Ovary (tissue), 9 donors: ENCODE data around the gene TMEM63C. TPM values are rescaled to one million over a fixed set of nuclear protein-coding genes. Genes with fewer than 3 reads are reported as not detected.

Source experiments
- DNase-seq, 5 donors: peaks; one replicate each; pipeline ENCODE4 v3.0.0-alpha.2; 2019 to 2020
- H3K27ac ChIP-seq, 2 donors: fragments of 200-600 bp; one replicate each; pipeline versions ENCODE4 v1.5.1 to v1.8.0; 2019 to 2022
- H3K27me3 ChIP-seq: fragments of 200-600 bp; one replicate; pipeline ENCODE4 v1.8.0; 2022
- H3K36me3 ChIP-seq: fragments of 200-600 bp; sonication (generic); one replicate; pipeline ENCODE4 v1.5.1; 2019
- H3K4me1 ChIP-seq: one replicate; pipeline ENCODE4 v1.8.1; 2013; ENCODE audit warnings: mild to moderate bottlenecking, moderate library complexity; ENCODE audit not compliant: insufficient read depth
- H3K4me3 ChIP-seq: fragments of 200-600 bp; sonication (generic); one replicate; pipeline ENCODE4 v1.5.1; 2017
- H3K9me3 ChIP-seq, 2 donors: fragments of 200-600 bp in 1 of 2; sonication (generic) in 1 of 2; one replicate each; pipeline versions ENCODE4 v1.5.1 to v1.8.1; 2013 to 2019; ENCODE audit warnings: mild to moderate bottlenecking in 1 of 2, moderate library complexity in 1 of 2
- EP300 ChIP-seq: sonication (generic); formaldehyde crosslinking; IDR thresholded peaks from one replicate; pipeline ENCODE4 v1.6.1; 2017; ENCODE audit warnings: antibody characterized with exemption
- POLR2A ChIP-seq: fragments of 450-650 bp; IDR thresholded peaks from one replicate; pipeline ENCODE4 v1.6.1; 2017; ENCODE audit warnings: antibody characterized with exemption, mild to moderate bottlenecking, moderate library complexity
- WGBS, 3 donors: extraction: QIAGEN DNeasy Blood & Tissue Kit in 1 of 3; methylation state at CpG; one replicate each; pipeline versions ENCODE4 v1.1.5 to v1.1.7; 2013 to 2017; 5-methylcytosine and 5-hydroxymethylcytosine counted together
- intact Hi-C, 4 donors: fragments of 100-400 bp; cut with DNase I; formaldehyde crosslinking; loops; one replicate each; pipeline versions ENCODE4 v1.11.0 to v1.15.1; 2022 to 2023
- polyA plus RNA-seq, 2 donors: library from polyadenylated mRNA; stranded (reverse); fragments of 200-250 nt in 1 of 2; fragments of 350-450 nt in 1 of 2; fragmentation: Illumina TruSeq in 1 of 2; extraction: RNeasy Lipid Tissue Mini Kit (QIAGEN cat#74804) in 1 of 2; gene quantifications; one replicate each; pipeline ENCODE4 v1.2.3, GENCODE V29; 2013 to 2014
- total RNA-seq, 7 donors: library from RNA; depleted of rRNA in 2 of 7; stranded (reverse); fragments of >200 nt in 2 of 7; fragmentation: NEBNext Ultra II Directional in 3 of 7; extraction: Animal tissue kit (Norgen Biotek cat#: 25700) in 3 of 7; gene quantifications; one replicate each; pipeline versions ENCODE4 v1.1.0 to v1.2.4, GENCODE V29; 2016 to 2023
- TF ChIP-seq, protein P1 (sequence below), 3 donors: fragments of 450-650 bp in 2 of 3; fragments of 200-600 bp in 1 of 3; IDR thresholded peaks; one replicate each; pipeline versions ENCODE4 v1.5.1 to v1.8.0; 2016 to 2022; ENCODE audit warnings: antibody characterized with exemption in 3 of 3, mild to moderate bottlenecking in 1 of 3
- donor health status: DM: no; HTN: no; CAD: no; lungs with moderate emphysema.
- donor health status: DM: no; HTN: no; CAD: no.
- donor health status: Bipolar disorder and iron deficiency.
- donor health status: DM: yes; HTN: yes; CAD: no.
- donor health status: DM: no; HTN: no; CAD: no.
- donor health status: DM: yes; HTN: yes; CAD: no.

TMEM63C gene
- total and polyA plus RNA-seq, 9 donors: 0.16 to 1.7 (median 0.25) TPM; not detected in 1

DNA sequence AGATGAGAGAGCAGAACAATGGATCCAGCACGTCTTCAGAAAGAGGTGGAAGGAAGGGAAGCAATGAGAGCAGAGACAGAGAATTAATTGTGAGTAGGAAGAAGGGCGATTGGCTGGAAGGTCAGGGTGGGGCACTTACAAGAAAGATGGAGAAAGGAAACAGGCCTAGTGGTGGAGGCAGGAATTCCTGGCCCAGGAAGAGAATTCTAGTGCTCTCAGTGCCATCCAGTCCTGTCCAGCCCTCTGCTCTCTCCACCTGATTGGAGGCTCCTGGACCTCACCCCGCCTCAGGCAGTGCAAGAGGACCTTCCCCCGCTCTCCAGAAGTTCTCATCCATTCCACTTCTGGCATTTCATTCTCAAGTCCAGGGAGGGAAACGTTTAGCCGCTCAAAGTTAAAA lies 46.5 kb downstream of the TMEM63C start:
- H3K9me3 ChIP-seq: no peaks in the 10 kb centered on the region
- 47 to 77% (median 59%) methylated on average over 6 of the region's 6 CpGs for WGBS, 3 donors

DNA sequence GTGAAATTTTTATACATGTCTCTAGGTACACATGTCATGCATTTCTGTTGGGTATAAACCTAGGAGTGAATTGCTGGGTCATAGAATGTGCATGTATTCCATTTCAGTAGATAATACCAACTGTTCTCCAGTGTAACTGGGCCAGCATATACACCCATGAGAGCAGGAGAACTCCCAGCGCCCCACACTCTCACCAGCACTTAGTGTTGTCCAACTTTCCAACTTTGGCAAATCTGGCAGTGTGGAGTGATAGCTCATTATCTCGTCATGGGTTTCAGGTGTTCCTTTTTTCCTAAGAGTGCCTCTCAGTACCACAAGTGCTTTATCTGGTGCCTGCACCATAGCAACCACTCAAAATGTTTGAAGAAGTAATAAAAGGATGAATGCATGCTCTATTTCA lies 49.3 kb downstream of the TMEM63C start:
- no peaks in the 10 kb centered on the region for H3K36me3 ChIP-seq
- TF ChIP-seq EP300 (no peak), POLR2A (no peak)
- TF ChIP-seq, protein P1, sequence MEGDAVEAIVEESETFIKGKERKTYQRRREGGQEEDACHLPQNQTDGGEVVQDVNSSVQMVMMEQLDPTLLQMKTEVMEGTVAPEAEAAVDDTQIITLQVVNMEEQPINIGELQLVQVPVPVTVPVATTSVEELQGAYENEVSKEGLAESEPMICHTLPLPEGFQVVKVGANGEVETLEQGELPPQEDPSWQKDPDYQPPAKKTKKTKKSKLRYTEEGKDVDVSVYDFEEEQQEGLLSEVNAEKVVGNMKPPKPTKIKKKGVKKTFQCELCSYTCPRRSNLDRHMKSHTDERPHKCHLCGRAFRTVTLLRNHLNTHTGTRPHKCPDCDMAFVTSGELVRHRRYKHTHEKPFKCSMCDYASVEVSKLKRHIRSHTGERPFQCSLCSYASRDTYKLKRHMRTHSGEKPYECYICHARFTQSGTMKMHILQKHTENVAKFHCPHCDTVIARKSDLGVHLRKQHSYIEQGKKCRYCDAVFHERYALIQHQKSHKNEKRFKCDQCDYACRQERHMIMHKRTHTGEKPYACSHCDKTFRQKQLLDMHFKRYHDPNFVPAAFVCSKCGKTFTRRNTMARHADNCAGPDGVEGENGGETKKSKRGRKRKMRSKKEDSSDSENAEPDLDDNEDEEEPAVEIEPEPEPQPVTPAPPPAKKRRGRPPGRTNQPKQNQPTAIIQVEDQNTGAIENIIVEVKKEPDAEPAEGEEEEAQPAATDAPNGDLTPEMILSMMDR (IDR thresholded peaks at IDR 0.05): no peak
- H3K4me1 ChIP-seq: no peaks in the 10 kb centered on the region
- no peak overlapping the region for H3K27ac ChIP-seq
- no peak overlapping the region for H3K4me3 ChIP-seq
- intact Hi-C loops: no loop called here
- no peak for DNase-seq
- 82 to 89% (median 89%) methylated on average over 2 of the region's 2 CpGs for WGBS, 3 donors
- H3K9me3 ChIP-seq: no peaks in the 10 kb centered on the region
- H3K27me3 ChIP-seq: no peaks in the 10 kb centered on the region

More for the DNA sequence above, 46.5 kb downstream of the TMEM63C start:
- no peaks in the 10 kb centered on the region for H3K27me3 ChIP-seq
- no peak overlapping the region for H3K27ac ChIP-seq
- H3K36me3 ChIP-seq: no peaks in the 10 kb centered on the region
- no peaks in the 10 kb centered on the region for H3K4me1 ChIP-seq
- intact Hi-C loops: no loop called here
- H3K4me3 ChIP-seq: no peak overlapping the region
- DNase-seq: no peak
- TF ChIP-seq POLR2A (no peak), EP300 (no peak)
- TF ChIP-seq, protein P1 (IDR thresholded peaks at IDR 0.05): no peak

DNA sequence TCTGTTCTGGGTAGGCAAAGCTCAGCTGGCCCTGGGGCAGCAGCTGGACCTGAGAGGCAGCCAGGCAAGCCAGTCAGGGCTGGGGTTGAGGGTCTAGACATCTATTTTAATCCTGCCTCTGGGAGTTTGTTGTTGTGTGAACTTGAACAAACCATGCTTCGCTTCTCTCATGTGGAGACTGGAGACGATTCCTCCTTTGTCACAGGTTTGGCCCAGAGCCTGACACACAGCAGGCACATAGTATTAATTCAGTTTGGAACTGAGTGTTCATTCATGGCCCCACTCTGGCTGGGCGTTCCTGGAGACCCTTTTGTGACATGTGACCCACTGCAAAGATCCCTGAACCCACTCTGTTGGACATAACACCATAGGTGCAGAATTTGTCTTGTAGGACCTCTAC lies 50.1 kb downstream of the TMEM63C start:
- H3K27ac ChIP-seq: no peak overlapping the region
- no peaks in the 10 kb centered on the region for H3K27me3 ChIP-seq
- H3K4me3 ChIP-seq: no peak overlapping the region
- TF ChIP-seq POLR2A: no peak
- TF ChIP-seq, protein P1 (IDR thresholded peaks at IDR 0.05): no peak
- TF ChIP-seq EP300: no peak
- intact Hi-C loops: no loop called here
- H3K36me3 ChIP-seq: no peaks in the 10 kb centered on the region
- H3K4me1 ChIP-seq: no peaks in the 10 kb centered on the region
- WGBS, 3 donors: 59 to 74% (median 61%) methylated on average over 3 of the region's 3 CpGs
- DNase-seq: no peak
- no peaks in the 10 kb centered on the region for H3K9me3 ChIP-seq

DNA sequence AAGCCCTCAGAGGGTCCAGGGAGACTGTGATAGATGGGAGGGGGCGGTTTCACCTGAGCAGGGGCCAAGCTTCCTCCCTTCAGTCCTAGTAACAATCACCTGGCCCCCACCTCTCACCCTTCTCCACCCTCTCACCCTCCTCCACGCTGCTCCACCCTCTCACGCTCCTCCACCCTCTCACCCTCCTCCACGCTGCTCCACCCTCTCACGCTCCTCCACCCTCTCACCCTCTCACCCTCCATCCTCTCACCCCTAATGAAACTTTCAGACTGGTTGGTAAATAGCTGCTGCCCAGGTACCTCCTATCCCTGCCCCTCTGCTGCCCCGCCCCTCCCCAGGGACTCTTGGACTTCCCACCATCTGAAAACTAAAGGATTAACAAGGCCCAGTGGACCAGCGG lies 55.2 kb downstream of the TMEM63C start:
- Histone ChIP-seq H3K36me3 (no peaks in the 10 kb centered on the region), H3K27me3 (no peaks in the 10 kb centered on the region), H3K4me1 (no peaks in the 10 kb centered on the region), H3K27ac (no peak overlapping the region), H3K9me3 (no peaks in the 10 kb centered on the region), H3K4me3 (no peak overlapping the region)
- intact Hi-C loops: no loop called here
- DNase-seq: no peak
- TF ChIP-seq POLR2A: no peak
- TF ChIP-seq, protein P1 (IDR thresholded peaks at IDR 0.05): no peak
- TF ChIP-seq EP300: no peak
- WGBS, 3 donors: 78 to 86% (median 82%) methylated on average over 7 of the region's 7 CpGs
